ENCODE results near the gene ZDHHC11.
"Not testable (repeated sequence)": the region's sequence is repeated elsewhere in the genome, so short reads cannot be mapped to it uniquely, and the experiment has no call there.

Gene ZDHHC11

DNA sequence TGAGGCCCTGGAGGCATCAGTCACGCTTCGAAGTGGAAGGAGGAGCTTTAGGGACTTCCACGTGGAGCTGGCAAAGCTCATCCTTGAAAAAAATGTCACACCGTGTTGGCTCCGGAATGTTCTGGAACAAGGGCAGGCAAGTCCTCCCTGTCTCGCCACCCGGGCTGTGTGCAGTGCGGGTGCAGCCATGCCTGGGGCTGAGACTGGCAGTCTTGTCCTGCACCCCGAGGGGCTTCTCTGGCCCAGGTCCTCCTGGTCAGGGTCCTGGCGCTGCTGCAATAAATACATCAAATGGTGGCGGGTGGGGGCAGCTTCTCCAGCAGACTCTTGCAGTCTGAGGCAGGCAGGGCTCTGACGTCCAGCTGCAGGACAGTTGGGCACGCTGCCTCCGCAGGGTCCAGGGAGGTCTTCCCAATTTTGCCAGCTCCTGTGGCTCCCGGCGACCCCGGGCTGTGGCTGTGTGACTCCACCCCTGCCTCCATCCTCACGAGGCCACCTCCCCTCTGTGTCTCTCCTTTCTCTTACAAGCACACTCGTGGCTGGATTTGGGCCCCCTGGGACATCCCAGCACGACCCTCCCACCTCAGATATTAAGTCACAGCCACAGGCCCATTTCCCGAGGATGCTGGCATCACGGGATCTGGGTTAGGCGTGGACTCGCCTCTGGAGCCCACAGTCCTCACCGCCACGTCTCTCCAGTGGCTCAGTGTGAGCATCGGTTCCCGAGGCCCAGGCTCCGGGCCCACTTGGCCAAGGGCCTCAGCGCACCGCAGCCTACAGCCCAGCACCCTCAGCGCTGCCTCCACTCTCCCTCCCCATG, 8.2 kb downstream of the ZDHHC11 start:
- not testable (repeated sequence) for H3K9me3 ChIP-seq (ENCODE audit: control insufficient read depth, insufficient read depth, low read depth, low read length); H3K4me3 ChIP-seq (ENCODE audit: low read depth, low read length); H3K4me1 ChIP-seq (ENCODE audit: control insufficient read depth, insufficient read depth, low read length); H3K27me3 ChIP-seq (ENCODE audit: control insufficient read depth, insufficient read depth, low read length); H3K9ac ChIP-seq (ENCODE audit: low read length); H3K27ac ChIP-seq (ENCODE audit: low read depth, low read length)
- peaks cover 16% of the 10 kb centered on the region for H3K36me3 ChIP-seq (ENCODE audit: control insufficient read depth, insufficient read depth, low read length)

DNA sequence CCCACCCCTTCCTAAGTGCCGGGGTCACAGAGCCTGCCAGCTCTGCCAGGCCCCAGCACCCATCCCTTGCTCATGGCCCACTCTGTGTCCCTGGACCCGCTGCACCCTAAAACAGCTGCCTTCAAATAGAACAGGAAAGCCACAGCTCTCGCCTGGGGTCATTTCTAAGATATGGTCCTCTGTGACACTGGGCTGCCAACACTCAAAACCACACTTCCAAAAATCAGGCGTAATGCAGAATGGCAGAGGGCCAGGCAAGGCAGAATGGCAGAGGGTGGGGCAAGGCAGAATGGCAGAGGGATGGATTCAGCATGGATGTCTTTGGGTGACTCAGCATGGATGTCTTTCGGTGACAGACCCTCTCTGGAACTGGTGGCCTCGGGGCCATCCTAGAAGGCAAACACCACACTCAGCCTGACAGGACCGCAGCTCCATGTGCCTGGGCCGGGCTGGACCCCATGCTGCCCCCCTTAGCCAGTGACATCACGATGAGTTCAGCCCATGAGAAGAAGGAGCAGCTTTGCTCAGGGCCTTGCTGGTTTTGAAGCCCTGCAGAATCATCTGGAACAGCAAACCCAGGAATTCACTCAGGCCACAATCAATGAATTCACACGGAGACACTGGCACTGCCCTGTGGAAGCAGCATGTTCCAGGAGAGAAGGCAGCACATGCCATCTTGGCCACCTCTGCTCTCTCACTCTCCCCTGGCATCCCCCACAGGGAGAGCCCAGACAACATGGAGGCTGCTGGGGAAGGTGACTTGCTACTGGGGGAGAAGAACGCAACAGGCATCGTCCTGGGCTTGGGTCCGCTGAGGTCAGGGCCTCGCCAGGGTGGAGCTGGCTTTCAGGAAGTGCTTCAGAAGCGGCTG, 9.0 kb downstream of the ZDHHC11 start:
- peaks cover 14% of the 10 kb centered on the region for H3K36me3 ChIP-seq (ENCODE audit: control insufficient read depth, insufficient read depth, low read length)
- H3K27me3 ChIP-seq (ENCODE audit: control insufficient read depth, insufficient read depth, low read length); H3K27ac ChIP-seq (ENCODE audit: low read depth, low read length); H3K9ac ChIP-seq (ENCODE audit: low read length); H3K9me3 ChIP-seq (ENCODE audit: control insufficient read depth, insufficient read depth, low read depth, low read length); H3K4me1 ChIP-seq (ENCODE audit: control insufficient read depth, insufficient read depth, low read length); H3K4me3 ChIP-seq (ENCODE audit: low read depth, low read length): not testable (repeated sequence)

DNA sequence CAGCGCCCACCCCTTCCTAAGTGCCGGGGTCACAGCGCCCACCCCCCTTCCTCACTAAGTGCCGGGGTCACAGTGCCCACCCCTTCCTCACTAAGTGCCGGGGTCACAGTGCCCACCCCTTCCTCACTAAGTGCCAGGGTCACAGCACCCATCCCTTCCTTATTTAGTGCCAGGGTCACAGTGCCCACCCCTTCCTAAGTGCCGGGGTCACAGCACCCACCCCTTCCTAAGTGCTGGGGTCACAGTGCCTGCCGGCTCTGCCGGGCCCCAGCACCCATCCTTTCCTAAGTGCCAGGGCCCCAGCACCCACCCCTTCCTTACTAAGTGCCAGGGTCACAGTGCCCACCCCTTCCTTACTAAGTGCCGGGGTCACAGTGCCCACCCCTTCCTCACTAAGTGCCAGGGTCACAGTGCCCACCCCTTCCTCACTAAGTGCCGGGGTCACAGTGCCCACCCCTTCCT, 9.8 kb downstream of the ZDHHC11 start:
- H3K4me3 ChIP-seq (ENCODE audit: low read depth, low read length); H3K9me3 ChIP-seq (ENCODE audit: control insufficient read depth, insufficient read depth, low read depth, low read length); H3K27me3 ChIP-seq (ENCODE audit: control insufficient read depth, insufficient read depth, low read length); H3K9ac ChIP-seq (ENCODE audit: low read length); H3K4me1 ChIP-seq (ENCODE audit: control insufficient read depth, insufficient read depth, low read length); H3K27ac ChIP-seq (ENCODE audit: low read depth, low read length): not testable (repeated sequence)
- H3K36me3 ChIP-seq (ENCODE audit: control insufficient read depth, insufficient read depth, low read length): peaks cover 11% of the 10 kb centered on the region; the same call in 1 of the 2 replicates

DNA sequence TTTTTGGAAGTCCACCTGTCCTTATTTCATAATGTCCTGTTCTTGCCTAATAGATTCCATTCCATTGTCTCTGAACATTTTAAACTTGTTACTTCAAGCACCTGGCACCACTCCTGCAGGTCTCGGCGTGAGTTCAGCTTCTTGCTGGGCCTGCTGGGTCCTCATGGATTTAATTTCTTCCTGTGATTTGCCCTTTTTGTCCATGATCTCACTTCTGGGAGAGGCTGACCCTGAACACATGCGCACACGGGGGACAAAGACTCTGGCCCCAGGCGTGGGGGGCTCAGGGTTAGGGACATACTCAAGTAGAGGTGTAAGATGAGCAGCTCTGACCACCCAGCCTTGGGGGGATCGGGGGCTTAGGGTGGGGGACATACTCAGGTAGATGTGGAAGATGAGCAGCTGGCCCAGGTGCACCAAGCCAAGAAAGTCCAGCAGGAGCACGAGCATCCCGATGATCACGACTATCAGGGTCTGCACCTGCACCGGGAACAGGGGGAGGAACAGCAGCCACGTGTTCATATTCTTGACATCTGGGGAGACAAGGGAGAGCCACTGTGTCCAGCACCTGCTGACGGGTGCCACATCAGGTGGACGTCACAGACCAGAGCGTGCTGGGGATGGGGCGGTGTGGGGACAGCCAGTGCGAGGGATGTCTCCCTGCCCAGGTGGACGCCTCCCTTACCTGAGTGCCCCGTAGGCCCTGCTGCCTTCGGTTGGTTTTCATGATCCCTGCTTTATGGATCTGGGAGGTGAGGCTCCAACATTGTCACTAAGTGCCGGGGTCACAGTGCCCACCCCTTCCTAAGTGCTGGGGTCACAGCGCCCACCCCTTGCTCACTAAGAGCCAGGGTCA, 10.4 kb downstream of the ZDHHC11 start:
- H3K9me3 ChIP-seq (ENCODE audit: control insufficient read depth, insufficient read depth, low read depth, low read length); H3K27ac ChIP-seq (ENCODE audit: low read depth, low read length); H3K4me3 ChIP-seq (ENCODE audit: low read depth, low read length); H3K4me1 ChIP-seq (ENCODE audit: control insufficient read depth, insufficient read depth, low read length); H3K27me3 ChIP-seq (ENCODE audit: control insufficient read depth, insufficient read depth, low read length); H3K9ac ChIP-seq (ENCODE audit: low read length): not testable (repeated sequence)
- H3K36me3 ChIP-seq (ENCODE audit: control insufficient read depth, insufficient read depth, low read length): peaks cover 11% of the 10 kb centered on the region; the same call in 1 of the 2 replicates

DNA sequence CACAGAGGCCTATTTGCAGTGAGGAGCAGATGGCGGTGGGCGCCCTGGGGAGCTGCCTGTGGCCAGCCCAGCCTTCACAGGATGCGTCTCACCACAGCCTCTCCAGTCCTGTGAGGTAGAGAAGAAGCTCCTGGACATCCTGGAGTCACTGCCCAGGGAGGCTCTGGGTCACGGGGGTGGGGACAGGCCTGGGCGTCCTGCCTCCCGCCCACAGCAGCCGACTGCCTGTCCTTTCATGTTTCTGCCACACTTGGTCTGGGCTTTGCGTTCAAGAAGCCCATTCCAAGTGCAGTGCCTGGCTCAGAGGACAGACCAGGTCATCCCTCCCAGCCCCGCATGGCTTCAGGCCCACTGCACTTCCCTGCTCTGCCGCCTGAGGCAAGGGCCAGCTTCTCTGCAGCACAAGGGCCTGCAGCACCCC, 12.3 kb downstream of the ZDHHC11 start:
- not testable (repeated sequence) for H3K27ac ChIP-seq (ENCODE audit: low read depth, low read length); H3K9me3 ChIP-seq (ENCODE audit: control insufficient read depth, insufficient read depth, low read depth, low read length); H3K9ac ChIP-seq (ENCODE audit: low read length); H3K4me3 ChIP-seq (ENCODE audit: low read depth, low read length); H3K4me1 ChIP-seq (ENCODE audit: control insufficient read depth, insufficient read depth, low read length); H3K27me3 ChIP-seq (ENCODE audit: control insufficient read depth, insufficient read depth, low read length)
- H3K36me3 ChIP-seq (ENCODE audit: control insufficient read depth, insufficient read depth, low read length): peaks cover 11% of the 10 kb centered on the region; the same call in 1 of the 2 replicates

DNA sequence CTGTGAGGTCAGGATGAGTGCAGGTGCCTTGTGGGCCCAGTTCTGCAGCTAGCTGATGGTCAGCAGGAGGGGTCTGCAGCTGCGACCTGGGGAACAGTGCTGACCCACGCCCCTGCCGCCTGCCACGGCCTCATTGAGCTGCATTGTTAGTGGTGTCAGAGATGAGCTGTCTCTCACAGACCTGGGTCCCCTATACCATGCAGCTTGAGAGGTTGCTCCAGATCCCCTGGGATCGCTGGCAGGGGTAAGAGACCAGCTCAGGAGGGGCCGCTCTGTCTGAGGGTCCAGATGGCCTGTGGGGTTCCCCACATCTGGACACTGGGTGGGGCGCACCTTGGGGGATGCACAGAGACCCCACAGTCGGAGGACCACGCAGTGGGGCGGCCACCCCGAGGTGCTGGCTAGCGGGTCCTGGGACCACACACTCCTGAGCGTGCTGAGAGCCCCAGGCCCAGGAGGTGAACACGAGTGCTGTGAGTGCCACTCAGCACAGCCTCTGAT, 13.1 kb downstream of the ZDHHC11 start:
- H3K27ac ChIP-seq (ENCODE audit: low read depth, low read length); H3K9ac ChIP-seq (ENCODE audit: low read length); H3K9me3 ChIP-seq (ENCODE audit: control insufficient read depth, insufficient read depth, low read depth, low read length); H3K27me3 ChIP-seq (ENCODE audit: control insufficient read depth, insufficient read depth, low read length); H3K4me3 ChIP-seq (ENCODE audit: low read depth, low read length); H3K4me1 ChIP-seq (ENCODE audit: control insufficient read depth, insufficient read depth, low read length): not testable (repeated sequence)
- H3K36me3 ChIP-seq (ENCODE audit: control insufficient read depth, insufficient read depth, low read length): peaks cover 11% of the 10 kb centered on the region; the same call in 1 of the 2 replicates

DNA sequence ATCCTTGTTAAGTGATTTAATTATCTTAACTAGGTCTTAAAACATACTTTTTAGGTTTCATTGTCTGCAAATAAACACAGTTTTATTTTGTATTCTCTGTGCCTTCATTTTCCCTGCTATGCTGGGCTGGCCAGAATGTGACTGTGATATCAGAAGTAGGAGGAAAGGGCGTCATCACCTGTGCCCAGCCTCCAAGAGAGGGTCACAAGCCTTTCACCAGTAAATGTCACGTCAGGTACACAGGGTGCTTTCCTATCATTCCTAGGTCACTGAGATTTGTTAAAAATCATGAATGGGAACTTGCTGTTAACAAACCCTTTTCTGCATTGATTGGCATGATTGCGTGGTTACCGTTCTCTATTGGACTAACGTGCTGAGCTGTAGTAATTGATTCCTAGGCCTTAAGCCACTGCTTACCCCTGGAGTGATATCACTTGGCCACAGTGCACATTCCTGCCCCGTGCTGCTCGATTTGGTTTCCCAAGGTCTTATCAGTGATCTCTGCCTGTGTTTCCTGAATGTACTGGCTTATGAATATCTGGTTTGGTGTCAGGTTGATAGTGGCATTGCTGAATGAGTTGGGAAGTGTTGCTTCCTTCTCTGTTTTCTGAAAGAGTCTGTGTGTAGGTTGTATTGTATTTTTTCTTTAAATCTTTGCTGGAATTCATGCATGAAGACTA, 14.7 kb downstream of the ZDHHC11 start:
- not testable (repeated sequence) for H3K36me3 ChIP-seq (ENCODE audit: control insufficient read depth, insufficient read depth, low read length); H3K9ac ChIP-seq (ENCODE audit: low read length); H3K27ac ChIP-seq (ENCODE audit: low read depth, low read length); H3K9me3 ChIP-seq (ENCODE audit: control insufficient read depth, insufficient read depth, low read depth, low read length); H3K27me3 ChIP-seq (ENCODE audit: control insufficient read depth, insufficient read depth, low read length); H3K4me1 ChIP-seq (ENCODE audit: control insufficient read depth, insufficient read depth, low read length); H3K4me3 ChIP-seq (ENCODE audit: low read depth, low read length)

DNA sequence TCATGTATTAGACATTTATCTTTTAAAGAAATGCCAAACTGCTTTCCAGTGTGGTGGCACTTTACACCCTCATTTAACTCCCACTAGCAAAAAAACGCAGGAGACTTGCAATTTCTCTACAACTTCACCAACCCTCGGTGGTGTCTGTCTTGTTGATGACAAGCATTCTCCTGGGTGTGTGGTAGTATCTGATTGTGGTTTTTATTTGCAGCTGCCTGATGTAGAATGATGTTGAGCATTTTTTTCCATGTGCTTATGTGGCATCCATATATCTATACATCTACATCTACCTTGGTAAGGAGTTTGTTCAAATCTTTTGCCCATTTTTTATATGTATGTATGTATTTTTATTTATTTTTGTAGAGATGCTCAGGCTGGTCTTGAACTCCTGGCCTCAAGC, 16.8 kb downstream of the ZDHHC11 start:
- H3K9me3 ChIP-seq (ENCODE audit: control insufficient read depth, insufficient read depth, low read depth, low read length); H3K9ac ChIP-seq (ENCODE audit: low read length); H3K36me3 ChIP-seq (ENCODE audit: control insufficient read depth, insufficient read depth, low read length); H3K27me3 ChIP-seq (ENCODE audit: control insufficient read depth, insufficient read depth, low read length); H3K4me1 ChIP-seq (ENCODE audit: control insufficient read depth, insufficient read depth, low read length); H3K27ac ChIP-seq (ENCODE audit: low read depth, low read length); H3K4me3 ChIP-seq (ENCODE audit: low read depth, low read length): not testable (repeated sequence)

DNA sequence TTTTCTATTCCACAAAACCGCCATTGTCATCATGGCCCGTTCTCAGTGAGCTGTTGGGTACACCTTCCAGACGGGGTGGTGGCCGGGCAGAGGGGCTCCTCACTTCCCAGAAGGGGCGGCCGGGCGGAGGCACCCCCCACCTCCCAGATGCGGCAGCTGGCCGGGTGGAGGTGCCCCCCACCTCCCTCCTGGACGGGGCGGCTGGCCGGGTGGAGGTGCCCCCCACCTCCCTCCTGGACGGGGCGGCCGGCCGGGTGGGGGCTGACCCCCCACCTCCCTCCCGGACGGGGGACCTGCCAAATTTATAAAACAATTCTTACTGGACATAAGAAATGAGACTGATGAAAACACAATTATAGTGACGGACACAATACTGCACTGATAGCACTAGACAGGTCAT, 22.6 kb downstream of the ZDHHC11 start:
- not testable (repeated sequence) for H3K27me3 ChIP-seq (ENCODE audit: control insufficient read depth, insufficient read depth, low read length); H3K9ac ChIP-seq (ENCODE audit: low read length); H3K27ac ChIP-seq (ENCODE audit: low read depth, low read length); H3K36me3 ChIP-seq (ENCODE audit: control insufficient read depth, insufficient read depth, low read length); H3K9me3 ChIP-seq (ENCODE audit: control insufficient read depth, insufficient read depth, low read depth, low read length); H3K4me3 ChIP-seq (ENCODE audit: low read depth, low read length); H3K4me1 ChIP-seq (ENCODE audit: control insufficient read depth, insufficient read depth, low read length)

DNA sequence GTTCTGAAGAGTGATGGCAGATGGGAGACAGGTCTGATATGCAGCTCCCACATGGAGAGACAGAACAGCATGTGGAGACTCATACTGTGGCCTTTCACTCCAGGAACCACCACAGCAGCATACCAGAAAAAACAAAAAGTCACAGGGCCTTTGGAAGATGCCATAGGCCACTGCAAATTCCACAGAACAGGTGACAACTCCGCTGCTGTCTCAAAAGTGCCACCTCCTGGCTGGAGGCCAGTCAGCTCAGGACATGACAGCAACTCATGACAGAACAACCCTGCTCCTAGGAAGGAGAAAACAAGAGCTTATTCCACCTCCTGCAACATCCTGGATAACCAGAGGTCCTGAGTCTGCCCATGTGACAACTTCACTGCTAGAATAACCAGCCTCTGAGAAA, 25.2 kb downstream of the ZDHHC11 start:
- not testable (repeated sequence) for H3K4me3 ChIP-seq (ENCODE audit: low read depth, low read length); H3K36me3 ChIP-seq (ENCODE audit: control insufficient read depth, insufficient read depth, low read length); H3K9me3 ChIP-seq (ENCODE audit: control insufficient read depth, insufficient read depth, low read depth, low read length); H3K4me1 ChIP-seq (ENCODE audit: control insufficient read depth, insufficient read depth, low read length); H3K9ac ChIP-seq (ENCODE audit: low read length); H3K27me3 ChIP-seq (ENCODE audit: control insufficient read depth, insufficient read depth, low read length); H3K27ac ChIP-seq (ENCODE audit: low read depth, low read length)
